CD4-positive, alpha-beta T cell treated with Interleukin-4 for 1 hour (primary cell): ENCODE data around the gene SHOX.
"Not testable (repeated sequence)": the region's sequence is repeated elsewhere in the genome, so short reads cannot be mapped to it uniquely, and the experiment has no call there.

ENCODE experiments used
- DNase-seq, 2 donors: peaks; one replicate each; pipeline ENCODE4 v3.0.0-alpha.2; 2020 to 2022

SHOX gene

GRCh38 chrX:622802-623201, 7.8 kb upstream of the SHOX start:
- not testable (repeated sequence) for DNase-seq

DNA sequence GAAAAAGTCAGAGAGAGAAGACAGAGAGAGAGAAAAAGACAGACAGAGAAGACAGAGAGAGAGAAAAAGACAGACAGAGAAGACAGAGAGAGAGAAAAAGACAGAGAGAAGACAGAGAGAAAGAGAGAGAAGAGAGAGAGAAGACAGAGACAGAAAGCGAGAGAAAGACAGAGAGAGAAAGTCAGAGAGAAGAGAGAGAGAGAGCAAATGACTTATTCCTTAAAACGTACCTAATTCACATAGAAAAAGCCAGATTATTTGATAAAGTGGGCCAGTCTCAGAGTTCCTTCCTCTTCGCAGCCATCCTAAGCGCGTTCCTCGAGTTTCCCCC, 7.4 kb upstream of the SHOX start:
- DNase-seq = no peak

- DNase-seq = no peak
Observed at GRCh38 chrX:623599-624315, 6.8 kb upstream of the SHOX start.

DNA sequence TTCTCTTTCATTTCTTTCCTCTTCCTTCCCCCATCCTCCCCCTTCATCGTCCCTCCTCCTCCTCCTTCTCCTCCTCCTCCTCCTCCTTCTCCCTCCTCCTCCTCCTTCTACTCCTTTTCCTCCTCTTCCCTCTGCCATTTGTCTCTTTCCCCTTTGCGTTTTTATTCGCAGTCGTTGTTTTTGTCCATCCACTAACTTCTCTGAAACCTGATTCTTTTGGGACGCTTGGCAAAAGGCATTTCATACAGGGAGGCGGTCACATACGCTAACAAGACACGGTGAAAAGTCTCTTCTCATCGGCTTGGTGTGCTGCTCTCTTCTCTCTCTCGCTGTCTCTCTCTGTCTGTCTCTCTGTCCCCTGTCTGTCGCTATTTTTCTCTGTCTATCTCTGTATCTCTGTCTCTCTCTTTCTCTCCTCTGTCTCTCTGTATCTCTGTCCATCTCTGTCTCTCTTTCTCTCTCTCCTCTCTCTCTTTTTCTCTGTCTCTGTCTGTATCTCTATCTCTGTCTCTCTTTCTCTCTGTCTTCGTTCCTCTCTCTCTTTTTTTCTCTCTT, 5.4 kb upstream of the SHOX start:
- DNase-seq = no peak

GRCh38 chrX:626047-626446, 4.5 kb upstream of the SHOX start:
- not testable (repeated sequence) for DNase-seq

- DNase-seq = no peak
Observed at GRCh38 chrX:626745-627509, 3.7 kb upstream of the SHOX start.

GRCh38 chrX:627510-627981, 3.0 kb upstream of the SHOX start:
- DNase-seq = no peak

- DNase-seq = no peak
Observed at GRCh38 chrX:627995-628394, 2.6 kb upstream of the SHOX start.

GRCh38 chrX:629230-630006, 1.2 kb upstream of the SHOX start:
- DNase-seq = no peak

- no peak for DNase-seq
Observed at GRCh38 chrX:630007-630611, 482 bp upstream of the SHOX start.

DNA sequence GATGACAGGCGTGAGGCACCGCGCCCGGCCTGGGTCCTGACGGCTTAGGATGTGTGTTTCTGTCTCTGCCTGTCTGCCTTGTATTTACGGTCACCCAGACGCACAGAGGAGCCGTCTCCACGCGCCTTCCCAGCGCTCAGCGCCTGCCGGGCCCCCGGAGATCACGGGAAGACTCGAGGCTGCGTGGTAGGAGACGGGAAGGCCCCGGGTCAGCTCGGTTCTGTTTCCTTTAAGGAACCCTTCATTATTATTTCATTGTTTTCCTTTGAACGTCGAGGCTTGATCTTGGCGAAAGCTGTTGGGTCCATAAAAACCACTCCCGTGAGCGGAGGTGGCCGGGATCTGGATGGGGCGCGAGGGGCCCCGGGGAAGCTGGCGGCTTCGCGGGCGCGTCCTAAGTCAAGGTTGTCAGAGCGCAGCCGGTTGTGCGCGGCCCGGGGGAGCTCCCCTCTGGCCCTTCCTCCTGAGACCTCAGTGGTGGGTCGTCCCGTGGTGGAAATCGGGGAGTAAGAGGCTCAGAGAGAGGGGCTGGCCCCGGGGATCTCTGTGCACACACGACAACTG, 1.3 kb downstream of the SHOX start:
- no peak for DNase-seq

- no peak for DNase-seq
Observed at GRCh38 chrX:632366-633042, 1.9 kb downstream of the SHOX start.

DNA sequence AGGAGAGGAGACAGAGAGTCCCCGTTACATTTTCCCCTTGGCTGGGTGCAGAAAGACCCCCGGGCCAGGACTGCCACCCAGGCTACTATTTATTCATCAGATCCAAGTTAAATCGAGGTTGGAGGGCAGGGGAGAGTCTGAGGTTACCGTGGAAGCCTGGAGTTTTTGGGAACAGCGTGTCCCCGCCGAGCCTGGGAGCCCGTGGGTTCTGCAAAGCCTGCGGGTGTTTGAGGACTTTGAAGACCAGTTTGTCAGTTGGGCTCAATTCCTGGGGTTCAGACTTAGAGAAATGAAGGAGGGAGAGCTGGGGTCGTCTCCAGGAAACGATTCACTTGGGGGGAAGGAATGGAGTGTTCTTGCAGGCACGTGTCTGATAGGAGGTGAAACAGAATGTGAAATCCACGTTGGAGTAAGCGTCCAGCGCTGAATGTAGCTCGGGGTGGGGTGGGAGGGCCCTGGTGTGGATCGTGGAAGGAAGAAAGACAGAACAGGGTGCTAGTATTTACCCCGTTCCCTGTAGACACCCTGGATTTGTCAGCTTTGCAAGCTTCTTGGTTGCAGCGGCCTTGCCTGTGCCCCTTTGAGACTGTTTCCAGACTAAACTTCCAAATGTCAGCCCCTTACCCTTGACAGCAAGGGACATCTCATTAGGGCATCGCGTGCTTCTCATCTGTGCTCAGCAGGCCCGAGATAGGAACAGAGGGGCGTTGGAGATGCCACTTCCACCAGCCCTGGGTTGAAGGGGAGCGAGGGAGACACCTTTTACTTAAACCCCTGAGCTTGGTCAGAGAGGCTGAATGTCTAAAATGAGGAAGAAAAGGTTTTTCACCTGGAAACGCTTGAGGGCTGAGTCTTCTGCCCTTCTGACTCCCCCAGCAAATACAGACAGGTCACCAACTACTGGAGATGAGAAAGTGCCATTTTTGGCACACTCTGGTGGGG, 2.7 kb downstream of the SHOX start:
- no peak for DNase-seq

GRCh38 chrX:633985-634958, 3.7 kb downstream of the SHOX start:
- DNase-seq = no peak

- DNase-seq = no peak
Observed at GRCh38 chrX:635428-636090, 5.0 kb downstream of the SHOX start.

GRCh38 chrX:636981-637659, 6.5 kb downstream of the SHOX start:
- DNase-seq = no peak

DNA sequence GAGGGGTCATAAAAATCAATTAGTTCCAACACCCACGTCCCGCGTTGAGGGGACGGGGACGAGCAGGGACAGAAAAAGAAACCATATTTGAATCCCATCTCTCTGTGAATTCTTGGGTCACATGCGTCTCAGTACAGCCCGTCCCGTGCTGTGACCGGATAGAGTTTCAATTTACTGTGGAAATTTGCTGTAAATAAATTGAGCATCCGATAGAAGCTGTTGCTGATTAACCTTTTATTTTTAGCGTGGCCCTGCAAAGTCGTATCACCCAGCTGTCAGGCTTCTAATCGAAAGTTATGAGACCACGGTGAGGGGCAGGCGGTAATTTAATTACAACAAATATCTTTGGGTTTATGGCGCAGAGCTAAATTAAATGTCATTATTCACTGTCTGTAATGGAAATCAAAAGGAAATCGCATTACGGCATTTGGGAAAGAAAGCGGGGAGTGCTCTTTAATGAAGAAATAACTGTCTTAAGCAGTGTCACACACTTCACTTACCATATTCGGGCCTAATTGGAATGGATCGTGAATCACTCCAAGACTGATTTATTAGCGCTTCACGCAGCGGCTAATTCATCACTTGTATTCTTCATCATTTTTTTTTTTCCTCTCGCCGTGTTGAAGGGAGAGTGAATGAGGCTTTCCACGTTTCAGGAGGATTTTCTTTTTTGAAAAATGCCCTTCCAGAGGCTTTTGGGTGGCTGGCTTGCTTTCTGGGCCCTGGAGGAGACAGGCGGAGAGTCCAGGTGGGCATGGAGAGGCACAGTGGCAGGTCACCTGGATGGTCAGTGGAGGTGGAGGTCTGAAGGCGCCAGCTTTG, 7.3 kb downstream of the SHOX start:
- DNase-seq = no peak
